GM19239 (cell line): ENCODE data around the gene LYPD4.
"Not testable (repeated sequence)": the region's sequence is repeated elsewhere in the genome, so short reads cannot be mapped to it uniquely, and the experiment has no call there.

Experiments
- DNase-seq: peaks from one replicate; pipeline ENCODE4 v3.0.0; 2011; ENCODE audit warnings: low spot score; ENCODE audit not compliant: insufficient read length
- FAIRE-seq: peaks from 2 replicates; lab custom pipeline; 2011; peaks lifted over from hg19 to GRCh38; lab: Jason Lieb, UNC

The LYPD4 gene

DNA sequence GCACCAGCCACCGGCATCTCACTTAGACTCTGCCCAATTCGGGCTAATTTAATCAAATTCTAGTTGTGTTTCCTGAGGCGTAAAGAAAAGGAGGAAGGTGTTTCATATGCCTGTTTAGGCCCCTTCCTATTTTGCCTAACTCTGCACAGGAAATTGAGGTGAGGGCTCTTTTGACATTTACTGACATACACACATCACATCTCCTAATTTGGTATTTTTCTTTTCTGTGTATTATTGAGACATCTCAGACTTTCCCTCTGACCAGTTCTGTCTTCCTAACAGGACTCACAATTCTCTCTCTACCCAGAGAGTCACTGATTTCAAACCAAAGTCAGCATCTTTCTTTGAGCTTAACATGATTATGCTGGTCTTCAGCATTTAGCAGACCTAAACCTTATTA lies 40.1 kb downstream of the LYPD4 start:
- no peak for FAIRE-seq
- DNase-seq: no peak

DNA sequence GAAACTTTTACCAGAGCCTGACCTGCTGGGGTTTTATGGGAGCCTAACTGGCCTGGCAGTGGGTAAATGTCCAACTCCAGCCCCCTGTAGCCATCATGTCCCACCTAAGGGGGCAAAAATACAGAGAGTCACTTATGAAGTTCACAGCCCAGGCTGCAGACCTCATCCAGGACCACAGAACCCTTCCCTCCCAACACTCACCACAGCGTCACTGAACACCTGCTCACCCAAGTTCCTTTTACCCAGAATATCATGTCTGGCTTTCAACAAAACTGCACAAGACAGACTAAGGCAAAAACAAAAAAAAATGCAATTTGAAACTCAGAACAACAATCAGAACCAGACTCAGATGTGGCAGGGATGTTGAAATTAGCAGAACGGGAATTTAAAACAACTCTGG lies 41.7 kb downstream of the LYPD4 start:
- FAIRE-seq (no peak), DNase-seq (no peak)

DNA sequence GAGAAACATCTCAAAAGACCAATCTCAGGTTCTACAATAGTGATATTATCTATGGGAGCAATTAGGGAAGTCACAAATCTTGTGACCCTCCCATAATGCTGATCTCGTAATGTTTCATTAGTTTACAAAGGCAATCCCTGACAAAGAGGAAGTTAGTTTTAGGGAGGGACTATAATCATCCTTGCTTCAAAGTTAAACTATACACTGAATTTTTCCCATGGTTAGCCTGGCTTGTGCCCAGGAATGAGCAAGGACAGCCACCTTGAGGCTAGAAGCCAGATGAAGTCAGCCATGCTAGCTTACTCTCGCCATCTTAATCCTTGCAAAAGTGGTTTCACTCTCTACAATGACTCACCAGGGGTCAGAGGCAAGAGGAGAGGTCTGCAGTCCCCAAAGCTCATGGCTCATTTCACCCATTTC lies 42.7 kb downstream of the LYPD4 start:
- no peak for DNase-seq
- FAIRE-seq: no peak

DNA sequence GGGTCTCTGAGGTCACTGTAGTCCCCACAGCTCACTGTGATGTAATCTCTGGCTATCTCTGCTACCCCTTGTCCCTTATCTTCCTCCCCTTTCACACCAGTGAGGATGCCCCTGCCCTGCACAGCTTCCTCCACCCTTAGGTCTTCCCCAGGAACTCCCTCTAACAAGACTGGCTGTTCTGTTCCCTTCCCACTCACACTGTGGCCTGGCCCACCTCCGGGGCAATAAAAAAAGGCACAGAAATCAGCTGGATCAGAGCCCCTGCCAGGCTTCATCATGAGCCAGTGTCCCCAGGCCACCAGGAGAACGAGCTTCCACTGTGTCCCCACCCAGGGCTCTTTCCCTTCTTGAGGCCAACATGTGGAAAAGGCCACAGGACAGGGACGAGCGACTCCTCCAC lies 43.5 kb downstream of the LYPD4 start:
- no peak for FAIRE-seq
- no peak for DNase-seq

DNA sequence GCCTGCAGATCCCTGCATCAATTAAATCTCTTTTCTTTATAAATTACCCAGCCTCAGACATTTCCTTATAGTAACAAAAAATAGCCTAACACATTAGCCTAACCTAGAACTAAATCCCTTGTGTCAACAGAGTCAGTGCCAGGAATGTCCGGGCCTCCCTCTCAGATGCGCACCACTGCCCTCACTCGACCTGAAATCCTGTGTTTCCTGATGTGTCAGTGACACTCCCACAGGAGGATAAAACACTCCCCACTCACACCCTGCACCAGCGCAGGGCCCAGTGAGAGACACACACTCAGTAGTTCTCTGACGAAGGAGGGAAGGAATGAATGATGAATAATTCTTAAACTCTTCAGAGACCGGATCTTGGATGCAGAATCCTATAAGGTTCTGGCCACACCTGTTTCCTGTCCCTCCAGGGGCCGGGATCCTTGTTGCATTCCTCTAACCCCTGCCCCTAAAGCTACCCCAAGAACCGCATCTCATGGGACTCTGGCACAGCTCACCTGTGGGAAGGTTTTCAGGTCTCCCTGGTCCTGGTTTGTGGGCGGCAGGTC lies 45.0 kb downstream of the LYPD4 start:
- DNase-seq: no peak
- FAIRE-seq: no peak

DNA sequence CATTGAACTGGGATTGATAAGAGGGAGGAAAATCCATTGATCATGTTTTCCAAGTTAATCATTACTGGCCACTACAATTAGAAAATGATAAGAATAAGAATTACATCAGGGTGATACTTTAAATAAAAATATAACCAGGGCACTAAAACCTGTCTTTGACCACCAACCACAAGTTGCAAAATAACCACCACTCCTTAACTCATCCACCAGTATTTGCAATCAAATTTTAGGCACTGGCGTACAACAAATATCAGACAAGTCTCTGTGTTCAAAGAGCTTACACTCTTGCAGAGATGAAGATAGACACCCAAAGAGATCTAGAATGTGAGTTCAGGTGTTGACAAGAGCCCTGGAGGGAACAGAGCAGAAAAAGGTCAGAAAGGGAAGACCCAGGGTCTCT lies 47.6 kb downstream of the LYPD4 start:
- DNase-seq (no peak), FAIRE-seq (no peak)

DNA sequence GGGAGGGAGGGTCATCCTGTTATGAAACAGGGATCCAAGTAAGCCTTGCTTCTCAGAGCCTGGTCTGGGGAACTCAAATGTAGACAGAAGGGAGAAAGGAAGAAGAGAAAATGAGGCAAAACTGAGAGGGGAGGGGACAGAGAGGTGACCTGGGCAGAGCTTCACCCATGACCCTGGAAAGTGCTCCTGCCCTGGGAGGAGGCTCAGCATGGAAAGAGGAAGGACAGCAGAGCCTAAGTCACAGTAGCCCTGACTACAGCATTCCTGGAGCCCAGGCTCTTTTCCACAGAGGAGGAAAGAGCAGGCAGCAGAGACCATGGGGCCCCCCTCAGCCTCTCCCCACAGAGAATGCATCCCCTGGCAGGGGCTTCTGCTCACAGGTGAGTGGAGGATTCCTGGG lies 48.1 kb downstream of the LYPD4 start, which contains the start of gene CEACAM3:
TSS of gene CEACAM3 (plus strand) at position 226 of the 400 bp plus-strand sequence. CDS start at position 317, 91 bp downstream.
- FAIRE-seq (no peak), DNase-seq (no peak)

DNA sequence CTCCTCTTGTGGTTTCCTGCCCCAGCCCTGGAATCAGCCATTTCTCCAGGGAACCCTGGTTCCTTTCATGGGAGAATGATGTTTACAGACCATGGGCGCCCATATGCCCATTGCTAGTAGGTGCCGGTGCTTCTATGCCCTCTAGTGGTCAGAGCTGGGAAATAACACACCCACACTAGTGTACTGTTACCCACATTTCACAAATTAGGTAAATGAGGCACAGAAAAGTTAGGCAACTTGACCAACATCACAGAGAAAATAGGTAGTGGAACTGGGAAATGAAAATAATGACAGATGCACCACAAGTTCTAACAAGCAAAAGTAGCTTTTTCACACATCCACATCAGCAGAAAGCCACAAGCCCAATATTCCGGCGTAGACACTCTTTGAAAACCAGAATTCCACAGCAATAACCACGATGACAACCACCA lies 49.4 kb downstream of the LYPD4 start:
- FAIRE-seq: peak; percentile 98
- no peak for DNase-seq

DNA sequence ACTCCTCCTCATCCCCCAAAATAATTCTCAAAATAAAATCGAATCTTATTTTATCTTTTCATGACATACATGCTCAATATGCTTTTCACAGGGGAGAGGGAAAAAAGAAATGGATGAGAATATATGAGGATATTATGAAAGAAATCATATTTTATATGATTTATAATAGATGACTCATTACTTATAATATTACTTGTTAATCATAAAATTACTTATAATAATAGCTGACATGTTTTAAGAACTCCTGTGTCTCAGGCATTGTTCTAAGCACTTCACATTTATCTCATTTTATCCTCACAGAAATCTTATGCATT lies 51.1 kb downstream of the LYPD4 start:
- no peak for FAIRE-seq
- DNase-seq: no peak

DNA sequence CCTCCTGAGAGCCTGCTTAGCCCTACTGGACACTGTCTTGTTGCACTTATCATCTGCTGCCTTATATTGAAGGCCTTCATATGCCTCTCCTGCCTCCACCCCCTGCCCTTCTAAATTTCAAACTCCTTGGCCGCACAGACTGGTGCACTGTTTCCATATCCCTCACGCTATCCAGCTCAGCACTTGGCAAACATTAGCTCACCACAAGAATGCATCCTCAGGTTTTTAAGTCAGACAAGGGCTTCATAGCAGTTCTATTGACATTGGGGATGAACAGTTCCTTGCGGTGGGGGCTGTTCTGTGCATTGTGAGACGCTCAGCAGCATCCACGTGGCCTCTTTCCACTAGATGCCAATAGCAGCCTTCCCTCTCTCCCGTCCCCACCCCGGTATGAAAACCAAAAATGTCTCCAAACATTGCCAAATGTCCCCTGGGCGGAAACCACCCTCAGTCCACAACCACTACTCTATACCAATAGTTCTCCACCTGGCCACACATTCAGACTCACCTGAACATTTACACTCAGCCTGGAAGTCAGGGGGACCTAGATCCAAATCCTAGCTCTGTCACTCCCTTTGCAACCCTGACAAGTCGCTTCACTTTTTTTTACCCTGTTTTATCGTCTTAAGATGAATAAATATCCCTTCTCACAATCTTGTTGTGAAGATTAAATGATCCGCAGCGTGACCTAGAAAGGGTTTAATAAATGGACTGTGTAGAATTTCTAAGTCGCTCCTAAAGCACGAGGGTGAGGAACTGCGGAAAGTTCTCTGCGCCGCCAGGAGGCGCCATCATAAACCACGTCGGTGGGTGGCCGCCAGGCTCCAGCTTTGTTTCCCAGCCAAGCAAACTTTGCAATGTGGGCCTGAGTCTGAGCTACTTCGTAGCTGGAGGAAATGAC lies 51.7 kb downstream of the LYPD4 start:
- peak; percentile 79 for FAIRE-seq

DNA sequence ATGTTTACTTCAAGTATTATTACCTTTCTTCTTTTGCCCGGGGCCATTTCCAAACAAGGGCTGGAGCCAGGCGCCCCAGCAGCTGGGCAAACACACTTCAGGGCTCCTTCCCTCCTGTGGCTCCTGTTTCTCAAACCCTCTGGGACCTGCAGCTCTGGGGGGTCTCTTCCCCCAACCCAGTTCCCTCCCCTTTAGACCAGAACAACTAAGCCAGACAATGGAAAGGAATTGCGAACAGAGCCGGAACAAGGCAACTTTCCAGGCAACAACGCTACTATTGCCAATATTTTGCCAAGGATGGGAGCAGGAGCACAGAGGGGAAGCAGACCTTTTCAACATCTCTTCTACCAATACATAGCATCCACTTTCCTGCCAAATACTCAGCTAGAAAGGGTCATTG lies 55.4 kb downstream of the LYPD4 start:
- not testable (repeated sequence) for FAIRE-seq, DNase-seq

More for the DNA sequence above, 51.7 kb downstream of the LYPD4 start:
- DNase-seq: no peak

DNA sequence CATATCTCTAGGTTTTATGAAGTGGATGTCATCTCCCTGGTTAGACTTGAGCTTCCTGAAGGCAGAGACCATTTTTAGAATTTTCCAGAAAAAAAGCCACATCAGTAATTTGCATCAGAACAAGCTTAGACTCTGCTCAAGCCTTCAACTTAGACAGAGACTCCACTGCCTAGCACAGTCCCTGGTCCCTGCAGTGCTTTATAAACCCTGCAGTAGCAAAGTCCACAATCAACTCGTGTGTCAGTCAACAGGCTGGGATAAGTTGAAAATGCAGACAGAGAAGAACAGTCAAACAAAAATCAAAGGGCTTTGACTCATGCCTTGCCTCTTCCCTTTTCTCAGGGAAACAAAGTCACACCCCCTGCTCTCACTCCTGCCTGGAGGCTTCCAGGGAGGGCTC lies 56.0 kb downstream of the LYPD4 start:
- not testable (repeated sequence) for DNase-seq, FAIRE-seq
